Suprapubic skin (tissue), 3 donors: Measurements from ENCODE around the gene WDR91.

Experiments used
- POLR2A ChIP-seq, 2 donors: fragments of 450-650 bp; IDR thresholded peaks; one replicate each; pipeline ENCODE4 v1.6.1; 2017; ENCODE audit warnings: antibody characterized with exemption in 2 of 2, mild to moderate bottlenecking in 2 of 2, moderate library complexity in 2 of 2
- TF ChIP-seq, protein P1 (sequence below), 2 donors: fragments of 200-600 bp in 1 of 2; fragments of 450-650 bp in 1 of 2; sonication (generic) in 1 of 2; IDR thresholded peaks; one replicate each; pipeline ENCODE4 v1.5.1; 2016 to 2019; ENCODE audit warnings: antibody characterized with exemption in 2 of 2, mild to moderate bottlenecking in 1 of 2, moderate library complexity in 1 of 2

DNA sequence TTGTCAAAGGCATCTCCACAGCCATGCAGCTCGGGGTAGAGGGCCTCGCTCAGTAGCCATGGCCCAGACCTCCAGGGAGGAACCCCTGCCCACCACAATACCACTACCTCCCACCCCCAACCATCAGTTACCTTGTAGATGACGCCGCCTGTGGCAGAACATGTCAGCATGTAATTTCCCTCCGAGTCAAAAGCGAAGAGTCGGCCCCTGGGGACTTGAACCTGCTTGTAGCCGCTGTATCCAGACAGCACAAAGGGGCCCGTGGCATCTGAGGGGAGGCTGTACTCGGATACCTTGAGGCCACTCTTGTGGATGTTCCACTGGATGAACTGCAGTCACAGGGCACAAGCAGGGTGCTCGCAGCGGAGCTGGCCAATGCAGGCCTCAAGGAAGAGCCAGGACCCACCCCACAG lies 24.5 kb downstream of the WDR91 start:
- TF ChIP-seq, protein P1, sequence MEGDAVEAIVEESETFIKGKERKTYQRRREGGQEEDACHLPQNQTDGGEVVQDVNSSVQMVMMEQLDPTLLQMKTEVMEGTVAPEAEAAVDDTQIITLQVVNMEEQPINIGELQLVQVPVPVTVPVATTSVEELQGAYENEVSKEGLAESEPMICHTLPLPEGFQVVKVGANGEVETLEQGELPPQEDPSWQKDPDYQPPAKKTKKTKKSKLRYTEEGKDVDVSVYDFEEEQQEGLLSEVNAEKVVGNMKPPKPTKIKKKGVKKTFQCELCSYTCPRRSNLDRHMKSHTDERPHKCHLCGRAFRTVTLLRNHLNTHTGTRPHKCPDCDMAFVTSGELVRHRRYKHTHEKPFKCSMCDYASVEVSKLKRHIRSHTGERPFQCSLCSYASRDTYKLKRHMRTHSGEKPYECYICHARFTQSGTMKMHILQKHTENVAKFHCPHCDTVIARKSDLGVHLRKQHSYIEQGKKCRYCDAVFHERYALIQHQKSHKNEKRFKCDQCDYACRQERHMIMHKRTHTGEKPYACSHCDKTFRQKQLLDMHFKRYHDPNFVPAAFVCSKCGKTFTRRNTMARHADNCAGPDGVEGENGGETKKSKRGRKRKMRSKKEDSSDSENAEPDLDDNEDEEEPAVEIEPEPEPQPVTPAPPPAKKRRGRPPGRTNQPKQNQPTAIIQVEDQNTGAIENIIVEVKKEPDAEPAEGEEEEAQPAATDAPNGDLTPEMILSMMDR (IDR thresholded peaks at IDR 0.05), result no peak
- no peak for TF ChIP-seq POLR2A (IDR thresholded peaks at IDR 0.05)
